RWPE2 (cell line): ENCODE measurements around the gene RNF11.

Source experiments
- ATAC-seq: fragments of 200-7000 bp; cut with Tn5 transposase; 3 replicates; pipeline ENCODE4 v1.9.1; 2021; ENCODE audit warnings: low read depth
- DNase-seq: peaks from one replicate; pipeline ENCODE4 v3.0.0-alpha.2; 2020; ENCODE audit warnings: low spot score
- H3K27ac ChIP-seq: fragments of 450-650 bp; 2 replicates; pipeline ENCODE4 v1.5.1; 2017; ENCODE audit warnings: mild to moderate bottlenecking; ENCODE audit not compliant: poor library complexity, severe bottlenecking
- H3K27me3 ChIP-seq: fragments of 250-450 bp; sonication (Bioruptor Pico); 2 replicates; pipeline ENCODE4 v1.5.1; 2021; ENCODE audit warnings: mild to moderate bottlenecking, moderate library complexity; ENCODE audit not compliant: insufficient read depth, poor library complexity, severe bottlenecking
- H3K36me3 ChIP-seq: fragments of 250-450 bp; sonication (Bioruptor Pico); 2 replicates; pipeline ENCODE4 v1.5.1; 2020; ENCODE audit warnings: low read depth, mild to moderate bottlenecking, moderate library complexity
- H3K4me1 ChIP-seq: fragments of 250-450 bp; sonication (Bioruptor Pico); 2 replicates; pipeline ENCODE4 v1.5.1; 2021; ENCODE audit warnings: mild to moderate bottlenecking, moderate library complexity; ENCODE audit not compliant: insufficient read depth, poor library complexity, severe bottlenecking
- H3K4me3 ChIP-seq: fragments of 250-450 bp; sonication (Bioruptor Pico); 2 replicates; pipeline ENCODE4 v1.5.1; 2021; ENCODE audit warnings: mild to moderate bottlenecking, moderate library complexity; ENCODE audit not compliant: severe bottlenecking
- H3K9me3 ChIP-seq: fragments of 250-450 bp; sonication (Bioruptor Pico); 2 replicates; pipeline ENCODE4 v1.5.1; 2021; ENCODE audit warnings: mild to moderate bottlenecking, moderate library complexity; ENCODE audit not compliant: severe bottlenecking
- CTCF ChIP-seq: fragments of 450-650 bp; IDR thresholded peaks from one replicate; pipeline ENCODE4 v1.5.1; 2017; ENCODE audit warnings: mild to moderate bottlenecking, moderate library complexity; ENCODE audit not compliant: poor library complexity, severe bottlenecking

RNF11 gene

GRCh38 chr1:51235673-51236530 is at the start of gene RNF11:
Gene RNF11, plus strand, starts transcription at chr1:51236273. Its CDS starts 484 bp downstream, at chr1:51236757.
- Histone ChIP-seq H3K4me3 (peak within 1 kb of the TSS; percentile 91), H3K36me3 (peaks cover 12% of the 10 kb centered on the region), H3K27ac (peak within 1 kb of the TSS; percentile 73), H3K4me1 (peaks cover 11% of the 10 kb centered on the region), H3K9me3 (no peaks in the 10 kb centered on the region), H3K27me3 (no peaks in the 10 kb centered on the region)
- no peak for TF ChIP-seq CTCF
- DNase-seq: peak; percentile 84
- peak; percentile 88 for ATAC-seq

- Histone ChIP-seq H3K9me3 (no peaks in the 10 kb centered on the region), H3K36me3 (no peaks in the 10 kb centered on the region), H3K27me3 (no peaks in the 10 kb centered on the region), H3K4me1 (no peaks in the 10 kb centered on the region), H3K27ac (no peak overlapping the region), H3K4me3 (no peak overlapping the region)
- no peak for TF ChIP-seq CTCF
- ATAC-seq (no peak), DNase-seq (no peak)
Observed at GRCh38 chr1:51188230-51188629, 47.8 kb upstream of the RNF11 start.

GRCh38 chr1:51189421-51190073 is 46.5 kb upstream of the RNF11 start:
- ATAC-seq: 0 out of 3 replicates have a peak, but pooled peaks have one; percentile 35
- no peaks in the 10 kb centered on the region for H3K36me3 ChIP-seq
- no peaks in the 10 kb centered on the region for H3K9me3 ChIP-seq
- DNase-seq: no peak
- H3K4me1 ChIP-seq: no peaks in the 10 kb centered on the region
- H3K27me3 ChIP-seq: no peaks in the 10 kb centered on the region
- no peak overlapping the region for H3K27ac ChIP-seq
- TF ChIP-seq CTCF: peak; percentile 97
- no peak overlapping the region for H3K4me3 ChIP-seq

GRCh38 chr1:51190961-51191360 is 45.1 kb upstream of the RNF11 start:
- no peak overlapping the region for H3K27ac ChIP-seq
- TF ChIP-seq CTCF: no peak
- H3K4me3 ChIP-seq: no peak overlapping the region
- H3K36me3 ChIP-seq: no peaks in the 10 kb centered on the region
- no peaks in the 10 kb centered on the region for H3K27me3 ChIP-seq
- DNase-seq: no peak
- H3K9me3 ChIP-seq: no peaks in the 10 kb centered on the region
- H3K4me1 ChIP-seq: no peaks in the 10 kb centered on the region
- no peak for ATAC-seq
